Measurements from ENCODE around the gene RNMT.
"Not testable (repeated sequence)": the region's sequence is repeated elsewhere in the genome, so short reads cannot be mapped to it uniquely, and the experiment has no call there.

Gene RNMT

GRCh38 chr18:13726232-13726971 lies at the start of gene RNMT, which contains the start of gene FAM210A:
Gene RNMT (plus strand): TSS chr18:13726673. CDS start chr18:13731518, 4,845 bp downstream.
Gene FAM210A (minus strand): TSS chr18:13726558. CDS start chr18:13682077, 44,481 bp downstream.
- peak; percentile 91 for DNase-seq

GRCh38 chr18:13677350-13677749 lies 49.1 kb upstream of the RNMT start:
- DNase-seq, result not testable (repeated sequence)

- no peak for DNase-seq
These were observed 45.9 kb upstream of the RNMT start for GRCh38 chr18:13680612-13681011.

DNA sequence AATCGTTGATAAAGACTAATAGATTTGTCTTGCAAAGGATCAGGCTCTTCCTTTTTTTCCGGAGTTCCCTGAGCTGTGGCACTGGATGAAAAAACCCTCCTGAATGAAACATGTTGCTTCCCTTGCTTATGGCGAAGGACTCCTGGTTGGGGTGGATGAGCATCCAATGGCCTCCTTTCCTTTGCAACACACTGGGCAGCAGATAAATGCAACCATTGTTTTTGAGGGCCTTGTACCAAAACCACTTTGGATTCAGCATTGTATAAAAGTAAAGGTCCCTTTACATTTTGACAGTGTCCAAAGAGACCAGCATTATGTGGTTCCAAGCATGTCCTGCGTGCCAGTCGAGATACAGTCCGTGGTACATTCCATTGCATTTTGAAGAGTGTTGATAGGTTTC lies 44.8 kb upstream of the RNMT start:
- no peak for DNase-seq

GRCh38 chr18:13684546-13684945 lies 41.9 kb upstream of the RNMT start:
- no peak for DNase-seq

DNA sequence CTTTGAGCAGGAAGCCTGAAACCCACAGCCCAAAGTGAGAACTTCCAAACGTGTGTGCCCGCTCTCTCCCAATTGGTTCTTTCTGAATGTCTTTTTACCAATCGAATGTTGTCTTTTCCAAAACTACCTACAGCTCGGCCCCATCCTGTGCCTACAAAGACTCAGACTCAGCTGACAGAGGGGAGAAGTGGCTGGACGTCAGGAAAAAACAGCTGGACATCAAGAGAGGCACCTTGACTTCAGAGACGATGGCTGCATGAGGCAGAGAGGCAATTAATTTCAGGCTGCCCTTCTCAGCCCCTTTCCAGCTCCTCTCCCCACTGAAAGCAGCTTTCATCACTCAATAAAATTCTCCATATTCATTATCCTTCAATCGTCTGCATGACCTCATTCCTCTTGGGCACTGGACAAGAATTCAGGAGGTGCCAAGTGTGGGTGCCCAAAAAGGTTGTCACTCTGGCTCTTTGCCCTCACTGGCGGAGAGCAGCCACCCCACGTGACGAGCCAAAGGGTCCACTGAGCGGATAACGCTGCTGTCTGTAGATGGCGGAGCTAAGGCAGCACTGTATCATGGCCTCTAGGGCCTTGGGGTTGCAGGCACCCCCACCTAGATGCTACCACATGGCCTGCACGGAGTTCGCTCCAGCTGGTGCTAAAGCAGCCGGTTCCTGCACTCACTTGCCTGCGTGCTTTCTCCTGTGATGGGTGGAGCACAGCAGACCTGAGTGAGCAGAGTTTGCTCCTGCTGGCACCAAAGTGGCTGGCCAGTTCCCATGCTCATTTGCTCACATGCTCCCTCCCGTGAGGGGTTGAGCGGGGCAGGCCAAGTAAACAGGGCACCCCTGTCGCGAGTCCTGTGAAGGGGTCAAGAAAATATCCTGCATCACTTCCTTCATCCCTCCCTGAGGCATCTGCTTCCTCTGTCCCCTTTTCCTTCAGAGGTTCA lies 38.0 kb upstream of the RNMT start:
- no peak for DNase-seq

DNA sequence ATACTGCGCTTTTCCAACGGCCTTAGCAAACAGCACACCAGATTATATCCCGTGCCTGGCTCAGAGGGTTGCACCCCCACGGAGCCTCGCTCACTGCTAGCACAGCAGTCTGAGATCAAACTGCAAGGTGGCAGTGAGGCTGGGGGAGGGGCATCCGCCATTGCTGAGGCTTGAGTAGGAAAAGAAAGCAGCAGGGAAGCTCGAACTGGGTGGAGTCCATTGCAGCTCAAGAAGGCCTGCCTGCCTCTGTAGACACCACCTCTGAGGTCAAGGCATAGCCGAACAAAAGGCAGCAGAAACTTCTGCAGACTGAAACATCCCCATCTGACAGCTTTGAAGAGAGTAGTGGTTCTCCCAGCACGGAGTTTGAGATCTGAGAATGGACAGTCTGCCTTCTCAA lies 36.4 kb upstream of the RNMT start:
- not testable (repeated sequence) for DNase-seq

DNA sequence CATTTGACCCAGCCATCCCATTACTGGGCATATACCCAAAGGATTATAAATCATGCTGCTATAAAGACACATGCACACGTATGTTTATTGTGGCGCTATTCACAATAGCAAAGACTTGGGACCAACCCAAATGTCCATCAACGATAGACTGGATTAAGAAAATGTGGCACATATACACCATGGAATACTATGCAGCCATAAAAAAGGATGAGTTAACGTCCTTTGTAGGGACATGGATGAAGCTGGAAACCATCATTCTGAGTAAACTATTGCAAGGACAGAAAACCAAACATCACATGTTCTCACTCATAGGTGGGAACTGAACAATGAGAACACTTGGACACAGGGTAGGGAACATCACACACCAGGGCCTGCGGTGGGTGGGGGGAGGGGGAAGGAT lies 31.1 kb upstream of the RNMT start:
- DNase-seq, result not testable (repeated sequence)

DNA sequence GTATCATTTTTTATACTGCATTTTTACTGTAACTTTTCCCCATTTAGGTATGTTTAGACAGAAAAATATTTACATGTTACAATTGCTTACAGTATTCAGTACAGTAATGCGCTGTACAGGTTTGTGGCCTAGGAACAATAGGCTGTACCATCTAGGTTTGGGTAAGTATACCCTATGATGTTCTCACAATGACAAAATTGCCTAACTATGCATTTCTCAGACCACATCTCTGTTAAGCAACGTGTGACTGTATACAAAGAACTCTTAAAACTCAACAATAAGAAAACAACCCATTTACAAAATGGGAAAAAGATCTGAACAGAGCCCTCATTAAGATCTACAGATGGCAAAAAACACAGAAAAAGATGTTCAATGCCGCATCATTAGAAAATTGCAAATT lies 29.5 kb upstream of the RNMT start:
- no peak for DNase-seq

- DNase-seq, result no peak
These were observed 26.3 kb upstream of the RNMT start for GRCh38 chr18:13700153-13700552.

- DNase-seq, result no peak
These were observed 22.6 kb upstream of the RNMT start for GRCh38 chr18:13703899-13704298.

DNA sequence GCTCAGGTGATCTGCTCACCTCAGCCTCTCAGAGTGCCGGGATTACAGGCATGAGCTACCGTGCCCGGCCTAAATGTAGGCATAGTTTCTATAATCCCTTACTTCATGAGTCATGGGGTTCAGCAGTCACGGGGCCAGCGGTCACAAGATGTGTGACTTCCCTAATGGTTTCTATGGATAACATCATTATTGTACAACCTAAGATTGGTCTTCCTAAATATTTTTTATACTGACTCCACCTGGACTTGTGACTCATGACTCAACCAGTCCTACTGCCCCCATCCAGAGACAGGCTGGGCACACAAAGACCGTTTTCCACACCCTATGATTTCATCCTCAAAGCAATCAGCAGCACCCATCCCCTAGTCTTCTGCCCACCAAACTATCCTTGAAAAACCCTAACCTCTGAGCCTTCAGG lies 16.1 kb upstream of the RNMT start:
- no peak for DNase-seq

DNA sequence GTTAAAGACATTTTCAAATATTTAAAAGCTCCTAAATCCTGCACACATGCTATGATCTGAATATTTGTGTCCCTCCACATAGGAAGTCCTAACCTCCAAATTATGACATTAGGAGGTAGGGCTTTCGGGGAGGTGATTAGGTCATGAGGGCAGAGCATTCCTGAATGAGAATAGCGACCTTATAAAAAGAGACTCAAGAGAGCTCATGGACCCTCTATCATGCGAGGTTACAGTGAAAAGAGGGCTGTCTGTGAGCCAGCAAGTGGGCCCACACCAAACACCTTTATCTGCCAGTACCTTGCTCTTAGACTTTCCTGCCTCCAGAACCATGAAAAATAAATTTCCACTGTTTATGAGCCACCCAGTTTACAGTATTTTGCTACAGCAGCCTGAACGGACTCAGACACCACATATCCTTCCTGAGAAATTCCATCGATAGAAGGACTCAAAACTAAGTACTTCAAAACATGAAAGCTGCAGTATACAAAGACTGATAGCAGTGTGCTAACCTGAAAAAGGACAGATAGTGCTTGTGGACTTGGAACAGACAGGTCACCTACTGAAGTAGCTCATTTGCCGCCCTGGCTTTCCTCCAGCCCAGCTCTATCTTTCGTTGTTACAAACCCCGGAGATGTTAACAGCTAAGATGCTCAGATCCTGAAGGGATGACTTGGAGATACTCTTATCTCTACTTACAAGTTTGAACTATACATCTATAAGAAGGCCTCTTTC lies 13.9 kb upstream of the RNMT start:
- no peak for DNase-seq

DNA sequence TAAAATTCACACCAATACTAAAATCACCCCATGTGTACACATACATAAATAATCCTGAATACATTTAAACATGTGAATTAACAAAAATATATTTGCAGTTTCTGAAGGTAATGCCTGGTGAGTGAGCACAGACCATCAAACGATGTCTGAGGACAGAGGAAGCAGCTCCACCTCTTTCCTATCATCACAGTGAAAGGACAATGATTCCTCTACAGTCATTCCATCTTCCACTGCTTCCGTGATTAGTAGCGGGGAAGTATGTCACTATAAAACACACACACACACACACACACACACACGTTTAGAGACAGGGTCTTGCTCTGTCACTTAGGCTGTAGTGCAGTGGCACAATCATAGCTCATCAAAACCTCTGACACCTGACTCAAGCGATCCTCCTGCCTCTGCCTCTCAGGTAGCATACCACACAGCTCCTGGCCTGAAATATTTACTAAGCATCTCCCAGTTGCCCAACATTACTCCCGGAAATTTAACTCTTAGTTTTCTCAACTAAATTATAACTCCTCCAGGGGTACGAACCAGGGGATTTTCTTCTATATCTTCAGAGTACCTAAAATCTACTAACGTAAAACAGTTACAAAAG lies 12.9 kb upstream of the RNMT start:
- no peak for DNase-seq

DNA sequence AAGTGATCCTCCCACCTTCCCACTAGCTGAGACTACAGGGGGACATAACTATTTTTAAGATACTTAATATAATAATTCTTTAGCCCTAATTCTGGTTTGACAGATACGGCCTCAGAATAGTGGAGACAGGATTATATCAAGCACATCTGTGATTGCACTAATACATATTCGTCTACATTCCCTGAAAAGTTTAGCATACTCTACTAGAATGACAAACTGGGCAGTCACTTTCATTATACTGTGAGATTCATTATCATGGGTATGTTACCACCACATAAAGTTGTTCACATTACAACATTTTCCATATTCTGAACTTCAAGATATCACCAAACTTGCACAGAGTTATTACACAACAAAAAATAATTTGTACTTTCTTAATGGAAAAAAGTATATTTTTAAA lies 11.1 kb upstream of the RNMT start:
- DNase-seq, result no peak

DNA sequence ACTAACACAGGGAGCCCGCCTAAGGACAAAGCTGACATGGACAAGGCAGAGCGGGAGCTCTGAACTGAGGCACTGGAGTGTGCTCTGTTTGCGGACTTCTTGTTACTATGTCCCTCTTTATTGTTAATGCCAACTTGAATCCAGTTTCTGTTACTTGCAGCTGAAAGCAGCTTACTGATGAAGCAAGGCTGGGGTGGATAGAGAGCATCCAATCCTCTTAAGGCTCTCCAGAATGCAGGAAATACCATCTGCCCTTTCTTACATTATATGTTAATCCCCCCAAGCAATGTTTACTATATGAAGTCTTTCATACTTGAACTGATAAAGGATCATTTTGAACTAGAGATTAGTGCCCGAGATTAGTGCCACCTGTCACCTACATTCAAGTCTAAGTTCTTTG lies 9.6 kb upstream of the RNMT start:
- no peak for DNase-seq

DNA sequence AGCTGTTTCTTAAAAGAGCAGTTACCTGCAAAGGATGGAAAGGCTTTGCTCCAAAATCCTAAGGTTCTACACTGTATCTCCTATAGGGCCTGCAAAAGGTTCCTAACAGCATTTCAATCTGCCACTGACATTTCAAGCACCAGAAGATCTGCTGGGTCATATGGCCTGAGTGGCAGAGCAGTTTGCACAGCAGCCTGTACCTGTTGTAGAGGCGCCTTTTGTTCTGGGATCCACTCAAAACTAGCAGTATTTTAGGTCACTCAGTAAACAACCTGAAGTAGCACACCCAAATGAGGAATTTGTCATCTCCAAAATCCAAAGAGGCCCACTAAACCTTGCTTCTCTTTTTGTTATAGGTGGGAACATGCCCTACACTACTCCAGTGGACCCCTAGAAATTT lies 6.3 kb upstream of the RNMT start:
- DNase-seq, result no peak

DNA sequence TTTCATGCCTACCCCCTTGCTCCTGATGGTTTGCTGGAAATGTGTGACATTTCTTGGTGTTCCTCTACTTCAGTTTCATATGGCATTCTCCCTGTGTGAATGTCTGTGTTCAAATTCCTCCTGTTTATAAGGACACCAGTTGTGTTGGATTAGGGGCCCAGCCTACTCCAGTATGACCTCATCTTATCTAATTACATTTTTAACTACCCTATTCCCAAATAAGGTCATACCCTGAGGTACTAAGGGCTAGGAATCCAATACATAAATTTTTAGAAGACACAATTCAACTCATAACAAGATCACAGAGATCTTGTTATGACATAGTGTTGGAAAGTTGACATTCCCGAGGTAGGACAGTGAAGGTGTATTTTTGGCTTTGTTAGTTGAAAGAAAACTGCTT lies 5.6 kb upstream of the RNMT start:
- no peak for DNase-seq

GRCh38 chr18:13725566-13726231 lies 774 bp upstream of the RNMT start:
- no peak for DNase-seq

DNA sequence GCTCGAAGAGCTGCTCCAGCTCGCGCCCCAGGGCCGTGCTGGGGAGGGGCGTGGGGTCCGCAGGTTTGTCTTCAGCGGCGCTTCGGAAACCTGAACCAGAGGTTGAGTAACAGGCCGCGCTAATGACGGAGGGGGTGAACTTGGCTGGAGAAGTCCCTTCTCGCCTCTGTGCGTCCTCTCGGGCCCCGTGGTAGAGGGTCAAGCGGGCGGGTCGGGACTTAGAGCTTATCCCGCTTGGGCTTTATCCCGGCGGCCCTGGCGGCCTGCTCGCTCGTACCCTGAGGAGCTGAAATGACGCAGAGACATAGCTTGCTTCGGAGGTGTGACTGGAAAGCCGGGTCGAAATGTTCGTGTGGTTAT lies 479 bp downstream of the RNMT start:
- DNase-seq, result no peak

DNA sequence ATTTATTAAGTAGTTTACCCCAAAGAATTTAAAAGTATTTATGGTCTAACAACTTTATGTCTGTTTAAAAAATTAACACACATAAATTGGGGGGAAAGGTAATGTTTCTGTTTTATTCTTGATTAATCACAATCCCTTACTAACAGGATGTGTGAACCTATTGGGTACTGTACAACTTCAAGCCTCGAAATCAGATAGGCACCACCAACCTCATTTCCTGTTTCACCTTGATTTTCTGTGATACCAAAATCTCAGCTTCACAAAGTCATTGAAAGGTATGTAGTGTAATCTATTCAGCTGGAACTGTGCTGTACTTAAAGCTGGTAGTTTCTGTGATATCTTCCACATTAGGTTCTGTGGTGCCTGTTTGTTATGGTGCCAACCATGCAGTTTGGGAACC lies 4.0 kb downstream of the RNMT start:
- DNase-seq, result no peak

DNA sequence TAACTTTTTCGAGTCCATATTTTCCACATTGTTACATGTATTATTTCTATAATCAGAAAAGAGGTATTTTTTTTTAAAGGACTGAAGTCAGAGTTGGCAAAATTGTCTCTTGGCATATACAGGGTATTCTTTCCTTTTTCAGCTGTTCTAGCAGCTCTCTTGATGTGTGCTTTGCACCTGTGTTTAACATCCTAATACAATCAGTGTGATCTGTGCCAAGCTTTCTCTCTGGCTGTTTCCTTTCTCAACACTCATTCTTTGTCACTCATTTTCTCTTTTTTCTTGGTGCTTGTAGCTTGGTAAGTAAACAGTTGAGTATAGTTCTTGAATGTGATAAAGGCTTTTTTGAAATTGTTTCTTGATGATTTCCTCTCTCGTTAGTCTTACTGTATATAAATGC lies 9.2 kb downstream of the RNMT start:
- no peak for DNase-seq

All from kidney glomerular epithelial cell (primary cell).